HepG2 (cell line): ENCODE data around the gene FCER1G. TPM values are rescaled to one million over a fixed set of nuclear protein-coding genes. Genes with fewer than 3 reads are reported as not detected.
A peak's percentile ranks its signal among the peaks of the same experiment; 100 is the strongest.

Source experiments
- FOXK2 ChIP-seq: fragments of 450-650 bp; IDR thresholded peaks from 2 replicates; pipeline ENCODE4 v1.6.1; 2016
- KDM4B ChIP-seq: sonication (generic); formaldehyde crosslinking; IDR thresholded peaks from 2 replicates; pipeline ENCODE4 v1.4.0; 2020; ENCODE audit warnings: missing genetic modification reagents
- KLF16 ChIP-seq, 2 experiments: sonication (generic) in 1 of 2; formaldehyde crosslinking in 1 of 2; IDR thresholded peaks; 2 replicates each; pipeline versions ENCODE4 v1.6.1 to v1.8.0; 2016 to 2023; ENCODE audit warnings: missing genetic modification reagents in 2 of 2, missing compliant biosample characterization in 1 of 2
- POLR2AphosphoS5 ChIP-seq: IDR thresholded peaks from 2 replicates; pipeline ENCODE4 v1.6.1; 2012; ENCODE audit warnings: low read depth, low read length
- RAD21 ChIP-seq: fragments of 450-650 bp; formaldehyde crosslinking; IDR thresholded peaks from 2 replicates; pipeline ENCODE4 v1.5.0; 2020; ENCODE audit warnings: mild to moderate bottlenecking
- RBM22 ChIP-seq: fragments of 200-400 bp; formaldehyde crosslinking; optimal IDR thresholded peaks from 2 replicates; pipeline ENCODE3; 2017; ENCODE audit warnings: mild to moderate bottlenecking, low read length, moderate library complexity
- RELA ChIP-seq: sonication (generic); formaldehyde crosslinking; IDR thresholded peaks from 2 replicates; pipeline ENCODE4 v1.4.0; 2020; ENCODE audit warnings: missing genetic modification reagents
- SP2 ChIP-seq: sonication (generic); formaldehyde crosslinking; IDR thresholded peaks from 2 replicates; pipeline ENCODE4 v1.5.1; 2020; ENCODE audit warnings: mild to moderate bottlenecking, missing genetic modification reagents
- ZBTB8A ChIP-seq: sonication (generic); formaldehyde crosslinking; IDR thresholded peaks from 2 replicates; pipeline ENCODE4 v1.4.0; 2020; ENCODE audit warnings: mild to moderate bottlenecking, low read depth, missing genetic modification reagents, borderline replicate concordance
- ZNF224 ChIP-seq: sonication (generic); formaldehyde crosslinking; IDR thresholded peaks from 2 replicates; pipeline ENCODE4 v1.5.0; 2020; ENCODE audit warnings: mild to moderate bottlenecking, missing genetic modification reagents
- ZNF441 ChIP-seq: sonication (generic); formaldehyde crosslinking; IDR thresholded peaks from 2 replicates; pipeline ENCODE4 v1.7.0; 2021; ENCODE audit warnings: missing genetic modification reagents, borderline replicate concordance
- ZNF547 ChIP-seq: sonication (generic); formaldehyde crosslinking; IDR thresholded peaks from 2 replicates; pipeline ENCODE4 v1.5.1; 2020; ENCODE audit warnings: mild to moderate bottlenecking, missing genetic modification reagents
- ZNF574 ChIP-seq: sonication (generic); formaldehyde crosslinking; IDR thresholded peaks from 2 replicates; pipeline ENCODE4 v1.4.0; 2020; ENCODE audit warnings: missing genetic modification reagents
- polyA plus RNA-seq, 8 experiments: library from polyadenylated mRNA; depleted of rRNA in 3 of 8; stranded (reverse) in 7 of 8; unstranded in 1 of 8; fragments of >200 nt; fragmentation: Illumina TruSeq in 4 of 8; extraction: Trizol in 4 of 8; gene quantifications; 2 replicates each; pipeline versions ENCODE4 v1.2.1 to v1.2.3, GENCODE V29; 2011 to 2016; ENCODE audit warnings: low read depth in 4 of 8, missing spikeins in 1 of 8, mixed read lengths in 1 of 8; ENCODE audit not compliant: insufficient read depth in 1 of 8
- total RNA-seq, 5 experiments: library from RNA; depleted of rRNA; stranded (reverse); fragments of >200 nt; fragmentation: Illumina TruSeq; extraction: Trizol; gene quantifications; 2 replicates each; pipeline ENCODE4 v1.2.3, GENCODE V29; 2016; ENCODE audit warnings: low read depth in 1 of 5
- TF ChIP-seq, protein P1 (sequence below): sonication (generic); formaldehyde crosslinking; IDR thresholded peaks from 2 replicates; pipeline ENCODE4 v1.9.0; 2021; ENCODE audit warnings: mild to moderate bottlenecking, missing genetic modification reagents

FCER1G gene
- total and polyA plus RNA-seq, 2 of the 13 experiments (the other 11 are each of a cell fraction or from before 2014, with no cell fraction given), result 1.3 to 6.4 TPM

DNA sequence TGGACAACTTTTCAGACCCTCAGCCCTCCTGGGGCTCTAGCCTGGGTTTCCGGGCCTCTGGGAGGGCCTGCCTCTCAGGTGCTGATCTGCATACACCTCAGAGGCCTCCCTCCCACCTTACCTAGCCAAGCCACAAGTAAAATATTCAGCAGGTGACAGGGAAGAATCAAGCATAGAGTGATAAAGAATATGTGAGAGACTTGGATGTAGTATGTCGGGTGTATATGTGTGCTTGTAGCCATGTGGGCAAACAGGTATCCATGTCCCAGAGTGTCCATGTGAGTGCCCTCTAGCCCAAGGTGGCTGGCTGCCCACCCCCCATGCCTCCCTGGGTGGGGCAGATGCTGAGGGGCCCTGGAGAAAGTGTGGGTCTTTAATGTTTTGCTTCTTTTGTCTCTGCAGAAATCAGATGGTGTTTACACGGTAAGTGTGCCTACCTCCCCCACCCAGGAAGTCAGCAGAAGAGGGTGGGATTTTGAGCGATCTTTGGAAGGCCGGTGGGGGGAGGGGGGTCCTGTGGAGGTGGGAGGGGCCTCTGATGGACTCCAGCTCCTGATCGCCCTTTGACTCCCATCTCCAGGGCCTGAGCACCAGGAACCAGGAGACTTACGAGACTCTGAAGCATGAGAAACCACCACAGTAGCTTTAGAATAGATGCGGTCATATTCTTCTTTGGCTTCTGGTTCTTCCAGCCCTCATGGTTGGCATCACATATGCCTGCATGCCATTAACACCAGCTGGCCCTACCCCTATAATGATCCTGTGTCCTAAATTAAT, 3.4 kb downstream of the FCER1G start (continued):
- TF ChIP-seq, protein P1, sequence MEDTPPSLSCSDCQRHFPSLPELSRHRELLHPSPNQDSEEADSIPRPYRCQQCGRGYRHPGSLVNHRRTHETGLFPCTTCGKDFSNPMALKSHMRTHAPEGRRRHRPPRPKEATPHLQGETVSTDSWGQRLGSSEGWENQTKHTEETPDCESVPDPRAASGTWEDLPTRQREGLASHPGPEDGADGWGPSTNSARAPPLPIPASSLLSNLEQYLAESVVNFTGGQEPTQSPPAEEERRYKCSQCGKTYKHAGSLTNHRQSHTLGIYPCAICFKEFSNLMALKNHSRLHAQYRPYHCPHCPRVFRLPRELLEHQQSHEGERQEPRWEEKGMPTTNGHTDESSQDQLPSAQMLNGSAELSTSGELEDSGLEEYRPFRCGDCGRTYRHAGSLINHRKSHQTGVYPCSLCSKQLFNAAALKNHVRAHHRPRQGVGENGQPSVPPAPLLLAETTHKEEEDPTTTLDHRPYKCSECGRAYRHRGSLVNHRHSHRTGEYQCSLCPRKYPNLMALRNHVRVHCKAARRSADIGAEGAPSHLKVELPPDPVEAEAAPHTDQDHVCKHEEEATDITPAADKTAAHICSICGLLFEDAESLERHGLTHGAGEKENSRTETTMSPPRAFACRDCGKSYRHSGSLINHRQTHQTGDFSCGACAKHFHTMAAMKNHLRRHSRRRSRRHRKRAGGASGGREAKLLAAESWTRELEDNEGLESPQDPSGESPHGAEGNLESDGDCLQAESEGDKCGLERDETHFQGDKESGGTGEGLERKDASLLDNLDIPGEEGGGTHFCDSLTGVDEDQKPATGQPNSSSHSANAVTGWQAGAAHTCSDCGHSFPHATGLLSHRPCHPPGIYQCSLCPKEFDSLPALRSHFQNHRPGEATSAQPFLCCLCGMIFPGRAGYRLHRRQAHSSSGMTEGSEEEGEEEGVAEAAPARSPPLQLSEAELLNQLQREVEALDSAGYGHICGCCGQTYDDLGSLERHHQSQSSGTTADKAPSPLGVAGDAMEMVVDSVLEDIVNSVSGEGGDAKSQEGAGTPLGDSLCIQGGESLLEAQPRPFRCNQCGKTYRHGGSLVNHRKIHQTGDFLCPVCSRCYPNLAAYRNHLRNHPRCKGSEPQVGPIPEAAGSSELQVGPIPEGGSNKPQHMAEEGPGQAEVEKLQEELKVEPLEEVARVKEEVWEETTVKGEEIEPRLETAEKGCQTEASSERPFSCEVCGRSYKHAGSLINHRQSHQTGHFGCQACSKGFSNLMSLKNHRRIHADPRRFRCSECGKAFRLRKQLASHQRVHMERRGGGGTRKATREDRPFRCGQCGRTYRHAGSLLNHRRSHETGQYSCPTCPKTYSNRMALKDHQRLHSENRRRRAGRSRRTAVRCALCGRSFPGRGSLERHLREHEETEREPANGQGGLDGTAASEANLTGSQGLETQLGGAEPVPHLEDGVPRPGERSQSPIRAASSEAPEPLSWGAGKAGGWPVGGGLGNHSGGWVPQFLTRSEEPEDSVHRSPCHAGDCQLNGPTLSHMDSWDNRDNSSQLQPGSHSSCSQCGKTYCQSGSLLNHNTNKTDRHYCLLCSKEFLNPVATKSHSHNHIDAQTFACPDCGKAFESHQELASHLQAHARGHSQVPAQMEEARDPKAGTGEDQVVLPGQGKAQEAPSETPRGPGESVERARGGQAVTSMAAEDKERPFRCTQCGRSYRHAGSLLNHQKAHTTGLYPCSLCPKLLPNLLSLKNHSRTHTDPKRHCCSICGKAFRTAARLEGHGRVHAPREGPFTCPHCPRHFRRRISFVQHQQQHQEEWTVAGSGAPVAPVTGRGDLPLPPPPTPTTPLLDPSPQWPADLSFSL (CRISPR knock-in tag), result no peak
- TF ChIP-seq ZNF441 (CRISPR knock-in tag), result no peak
- no peak for TF ChIP-seq ZBTB8A (CRISPR knock-in tag)
- TF ChIP-seq KLF16 (CRISPR knock-in tag; IDR thresholded peaks at IDR 0.05), result peak in 1 of 2 experiments; percentile 8; a peak in 1 of 4 replicates
- 0 out of 2 replicates have a peak, but pooled peaks have one; percentile 25 for TF ChIP-seq KDM4B (CRISPR knock-in tag)
- TF ChIP-seq RAD21 (CRISPR knock-in tag), result no peak
- TF ChIP-seq RBM22, result peak; percentile 78
- peak; percentile 37 for TF ChIP-seq ZNF574 (CRISPR knock-in tag)
- TF ChIP-seq POLR2AphosphoS5, result peak; percentile 16; the same call in 1 of the 2 replicates
- 0 out of 2 replicates have a peak, but pooled peaks have one; percentile 59 for TF ChIP-seq ZNF547 (CRISPR knock-in tag)
- TF ChIP-seq SP2 (CRISPR knock-in tag), result no peak
- peak; percentile 18; the same call in 1 of the 2 replicates for TF ChIP-seq FOXK2
- TF ChIP-seq ZNF224 (CRISPR knock-in tag), result no peak
- TF ChIP-seq RELA (CRISPR knock-in tag), result 0 out of 2 replicates have a peak, but pooled peaks have one; percentile 57
